ENCODE results near the gene TECPR2. TPM values are rescaled to one million over a fixed set of nuclear protein-coding genes. Genes with fewer than 3 reads are reported as not detected.
"Not testable (repeated sequence)": the region's sequence is repeated elsewhere in the genome, so short reads cannot be mapped to it uniquely, and the experiment has no call there.

Gene TECPR2
- total and polyA plus RNA-seq, 8 donors = 11.6 to 30.1 (median 16.2) TPM

GRCh38 chr14:102517392-102518062 lies 154.8 kb downstream of the TECPR2 start:
- intact Hi-C loops (cut with DNase I) = loop anchor here in 1 of 2 donors (5.0 kb wide), 1 partner anchor 80 kb away; no protein-coding TSS in a partner anchor
- no peaks in the 10 kb centered on the region for H3K27me3 ChIP-seq
- H3K4me1 ChIP-seq = peaks cover 0 to 10% of the 10 kb centered on the region in 2 donors
- H3K9me3 ChIP-seq = no peaks in the 10 kb centered on the region
- H3K4me3 ChIP-seq = peak overlapping the region; percentile 57 to 62
- no peaks in the 10 kb centered on the region for H3K36me3 ChIP-seq
- ATAC-seq = peak; percentile 13
- TF ChIP-seq CTCF (IDR thresholded peaks at IDR 0.05) = no peak
- DNase-seq = peak in 1 of 4 donors; percentile 82
- peak overlapping the region in 1 of 2 donors; percentile 30 for H3K27ac ChIP-seq

GRCh38 chr14:102518063-102518648 lies 155.4 kb downstream of the TECPR2 start:
- H3K9me3 ChIP-seq = no peaks in the 10 kb centered on the region
- H3K36me3 ChIP-seq = no peaks in the 10 kb centered on the region
- peaks cover 0 to 12% of the 10 kb centered on the region in 2 donors for H3K4me1 ChIP-seq
- no peak overlapping the region for H3K4me3 ChIP-seq
- DNase-seq (peak in 1 of 4 donors; percentile 55), ATAC-seq (no peak)
- intact Hi-C loops (cut with DNase I) = loop anchor here in 1 of 2 donors (5.0 kb wide), 1 partner anchor 81 kb away; no protein-coding TSS in a partner anchor
- TF ChIP-seq CTCF (IDR thresholded peaks at IDR 0.05) = no peak
- no peaks in the 10 kb centered on the region for H3K27me3 ChIP-seq
- no peak overlapping the region for H3K27ac ChIP-seq

GRCh38 chr14:102519709-102520108 lies 157.0 kb downstream of the TECPR2 start:
- H3K27ac ChIP-seq, H3K4me3 ChIP-seq, H3K36me3 ChIP-seq, H3K9me3 ChIP-seq, DNase-seq, H3K27me3 ChIP-seq, ATAC-seq: not testable (repeated sequence)
- peaks cover 6 to 24% of the 10 kb centered on the region in 2 donors for H3K4me1 ChIP-seq
- intact Hi-C loops (cut with DNase I) = loop anchor here in 1 of 2 donors (5.0 kb wide), 1 partner anchor 82 kb away; no protein-coding TSS in a partner anchor

- ATAC-seq (no peak), DNase-seq (no peak)
- H3K27me3 ChIP-seq = no peaks in the 10 kb centered on the region
- H3K9me3 ChIP-seq = no peaks in the 10 kb centered on the region
- no peak overlapping the region for H3K4me3 ChIP-seq
- no peaks in the 10 kb centered on the region for H3K36me3 ChIP-seq
- intact Hi-C loops (cut with DNase I) = no loop called here
- H3K27ac ChIP-seq = no peak overlapping the region
- H3K4me1 ChIP-seq = peaks cover 11 to 30% of the 10 kb centered on the region in 2 donors
- no peak for TF ChIP-seq CTCF (IDR thresholded peaks at IDR 0.05)
Observed at GRCh38 chr14:102523200-102523568, 160.4 kb downstream of the TECPR2 start.

- intact Hi-C loops (cut with DNase I) = no loop called here
- Histone ChIP-seq H3K27me3 (no peaks in the 10 kb centered on the region), H3K9me3 (no peaks in the 10 kb centered on the region), H3K36me3 (no peaks in the 10 kb centered on the region), H3K4me3 (peak overlapping the region; percentile 41 to 51), H3K4me1 (peaks cover 11 to 36% of the 10 kb centered on the region in 2 donors), H3K27ac (peak overlapping the region in 1 of 2 donors; percentile 82)
- no peak for TF ChIP-seq CTCF (IDR thresholded peaks at IDR 0.05)
- no peak for ATAC-seq
- DNase-seq = no peak
Observed at GRCh38 chr14:102523569-102524450, 161.1 kb downstream of the TECPR2 start.
